Peyer's patch (tissue), 4 donors: Measurements from ENCODE around the gene AARS2.

ENCODE experiments used
- CTCF ChIP-seq, 6 experiments: fragments of 450-650 bp in 4 of 6; fragments of 200-600 bp in 2 of 6; sonication (generic) in 1 of 6; IDR thresholded peaks; one replicate each; pipeline ENCODE4 v1.5.1; 2017 to 2019; ENCODE audit warnings: antibody characterized with exemption in 6 of 6, mild to moderate bottlenecking in 3 of 6, moderate library complexity in 1 of 6
- POLR2A ChIP-seq, 2 donors: fragments of 450-650 bp; IDR thresholded peaks; one replicate each; pipeline ENCODE4 v1.5.1; 2017; ENCODE audit warnings: antibody characterized with exemption in 2 of 2, mild to moderate bottlenecking in 2 of 2, moderate library complexity in 2 of 2

DNA sequence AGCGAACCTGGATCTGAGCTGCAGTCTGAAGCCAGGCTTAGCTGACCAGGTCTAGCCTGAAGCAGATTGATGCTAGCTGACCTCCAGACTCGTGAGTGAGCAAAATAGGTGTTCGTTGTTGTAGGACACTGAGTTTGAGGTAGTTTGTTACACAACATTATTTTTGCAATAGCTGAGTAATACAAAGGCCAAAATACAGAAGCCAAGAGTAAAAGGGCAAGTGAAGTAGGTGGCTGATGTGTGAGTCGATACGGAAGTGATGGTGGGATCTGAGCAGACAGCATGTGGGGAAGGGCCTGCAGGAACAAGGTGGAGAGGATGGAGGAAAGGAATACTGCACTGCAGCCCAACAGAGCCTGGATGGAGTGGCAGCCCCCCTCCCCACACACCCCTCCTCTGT, 20.8 kb upstream of the AARS2 start:
- no peak for TF ChIP-seq POLR2A (IDR thresholded peaks at IDR 0.05)
- no peak for TF ChIP-seq CTCF (IDR thresholded peaks at IDR 0.05)
